Effector memory CD4-positive, alpha-beta T cell (primary cell): ENCODE results near the gene SMAD6.

Experiments
- DNase-seq, 3 donors: peaks; one replicate each; pipeline ENCODE4 v3.0.0-alpha.2; 2020
- H3K27ac ChIP-seq: 2 replicates; pipeline ENCODE4 v1.7.0; 2013; ENCODE audit warnings: mild to moderate bottlenecking, low read length, moderate library complexity; ENCODE audit not compliant: insufficient read depth, poor library complexity, severe bottlenecking
- H3K27me3 ChIP-seq: replicated peaks from 2 replicates; pipeline ENCODE4 v1.7.0; 2013; ENCODE audit warnings: mild to moderate bottlenecking, low read length; ENCODE audit not compliant: insufficient read depth, control insufficient read depth, poor library complexity, severe bottlenecking
- H3K36me3 ChIP-seq: 2 replicates; pipeline ENCODE4 v1.7.0; 2013; ENCODE audit warnings: mild to moderate bottlenecking, low read length, moderate library complexity; ENCODE audit not compliant: control insufficient read depth, insufficient read depth
- H3K4me1 ChIP-seq: 2 replicates; pipeline ENCODE4 v1.7.0; 2013; ENCODE audit warnings: low read length, mild to moderate bottlenecking; ENCODE audit not compliant: control insufficient read depth, insufficient read depth, poor library complexity, severe bottlenecking
- H3K4me3 ChIP-seq: 2 replicates; pipeline ENCODE4 v1.7.0; 2013; ENCODE audit warnings: low read length, low read depth, mild to moderate bottlenecking; ENCODE audit not compliant: insufficient read depth, poor library complexity, severe bottlenecking
- H3K9me3 ChIP-seq: 2 replicates; pipeline ENCODE4 v1.7.0; 2013; ENCODE audit warnings: mild to moderate bottlenecking, low read length, moderate library complexity; ENCODE audit not compliant: control insufficient read depth

The SMAD6 gene

GRCh38 chr15:66746231-66746605, 44.2 kb downstream of the SMAD6 start:
- H3K36me3 ChIP-seq, result no peaks in the 10 kb centered on the region
- H3K27me3 ChIP-seq, result no peaks in the 10 kb centered on the region
- H3K4me1 ChIP-seq, result no peaks in the 10 kb centered on the region
- no peak for DNase-seq
- no peak overlapping the region for H3K4me3 ChIP-seq
- no peaks in the 10 kb centered on the region for H3K9me3 ChIP-seq
- H3K27ac ChIP-seq, result no peak overlapping the region

- H3K36me3 ChIP-seq, result no peaks in the 10 kb centered on the region
- no peak for DNase-seq
- H3K4me1 ChIP-seq, result no peaks in the 10 kb centered on the region
- no peak overlapping the region for H3K27ac ChIP-seq
- H3K27me3 ChIP-seq, result no peaks in the 10 kb centered on the region
- H3K9me3 ChIP-seq, result no peaks in the 10 kb centered on the region
- no peak overlapping the region for H3K4me3 ChIP-seq
Observed at GRCh38 chr15:66747223-66747622, 45.2 kb downstream of the SMAD6 start.

GRCh38 chr15:66747886-66748707, 46.1 kb downstream of the SMAD6 start:
- Histone ChIP-seq H3K4me3 (no peak overlapping the region), H3K27me3 (no peaks in the 10 kb centered on the region), H3K9me3 (no peaks in the 10 kb centered on the region), H3K4me1 (no peaks in the 10 kb centered on the region), H3K27ac (no peak overlapping the region), H3K36me3 (no peaks in the 10 kb centered on the region)
- no peak for DNase-seq

- no peaks in the 10 kb centered on the region for H3K36me3 ChIP-seq
- DNase-seq, result no peak
- no peak overlapping the region for H3K4me3 ChIP-seq
- H3K4me1 ChIP-seq, result no peaks in the 10 kb centered on the region
- H3K9me3 ChIP-seq, result no peaks in the 10 kb centered on the region
- no peak overlapping the region for H3K27ac ChIP-seq
- H3K27me3 ChIP-seq, result no peaks in the 10 kb centered on the region
Observed at GRCh38 chr15:66748708-66749035, 46.6 kb downstream of the SMAD6 start.

GRCh38 chr15:66749841-66750575, 48.0 kb downstream of the SMAD6 start:
- H3K4me1 ChIP-seq, result no peaks in the 10 kb centered on the region
- no peak for DNase-seq
- no peaks in the 10 kb centered on the region for H3K27me3 ChIP-seq
- no peaks in the 10 kb centered on the region for H3K36me3 ChIP-seq
- no peak overlapping the region for H3K27ac ChIP-seq
- H3K9me3 ChIP-seq, result no peaks in the 10 kb centered on the region
- no peak overlapping the region for H3K4me3 ChIP-seq

GRCh38 chr15:66750609-66751008, 48.6 kb downstream of the SMAD6 start:
- DNase-seq, result no peak
- Histone ChIP-seq H3K9me3 (no peaks in the 10 kb centered on the region), H3K27ac (no peak overlapping the region), H3K4me3 (no peak overlapping the region), H3K27me3 (no peaks in the 10 kb centered on the region), H3K36me3 (no peaks in the 10 kb centered on the region), H3K4me1 (no peaks in the 10 kb centered on the region)

GRCh38 chr15:66751579-66751978, 49.5 kb downstream of the SMAD6 start:
- H3K4me3 ChIP-seq, result no peak overlapping the region
- H3K9me3 ChIP-seq, result no peaks in the 10 kb centered on the region
- DNase-seq, result no peak
- no peak overlapping the region for H3K27ac ChIP-seq
- H3K4me1 ChIP-seq, result no peaks in the 10 kb centered on the region
- H3K36me3 ChIP-seq, result no peaks in the 10 kb centered on the region
- no peaks in the 10 kb centered on the region for H3K27me3 ChIP-seq

- Histone ChIP-seq H3K4me1 (no peaks in the 10 kb centered on the region), H3K36me3 (no peaks in the 10 kb centered on the region), H3K4me3 (no peak overlapping the region), H3K27ac (no peak overlapping the region), H3K27me3 (no peaks in the 10 kb centered on the region), H3K9me3 (no peaks in the 10 kb centered on the region)
- DNase-seq, result no peak
Observed at GRCh38 chr15:66752078-66752477, 50.0 kb downstream of the SMAD6 start.

GRCh38 chr15:66753687-66754377, 51.8 kb downstream of the SMAD6 start:
- Histone ChIP-seq H3K9me3 (no peaks in the 10 kb centered on the region), H3K36me3 (no peaks in the 10 kb centered on the region), H3K27ac (no peak overlapping the region), H3K27me3 (no peaks in the 10 kb centered on the region), H3K4me3 (no peak overlapping the region), H3K4me1 (no peaks in the 10 kb centered on the region)
- DNase-seq, result no peak

GRCh38 chr15:66754789-66755188, 52.8 kb downstream of the SMAD6 start:
- H3K36me3 ChIP-seq, result no peaks in the 10 kb centered on the region

More at GRCh38 chr15:66754789-66755188, 52.8 kb downstream of the SMAD6 start:
- Histone ChIP-seq H3K27me3 (no peaks in the 10 kb centered on the region), H3K27ac (no peak overlapping the region), H3K4me1 (no peaks in the 10 kb centered on the region), H3K9me3 (no peaks in the 10 kb centered on the region), H3K4me3 (no peak overlapping the region)
- no peak for DNase-seq
